ENCODE measurements around the gene PAPSS2.

PAPSS2 gene

DNA sequence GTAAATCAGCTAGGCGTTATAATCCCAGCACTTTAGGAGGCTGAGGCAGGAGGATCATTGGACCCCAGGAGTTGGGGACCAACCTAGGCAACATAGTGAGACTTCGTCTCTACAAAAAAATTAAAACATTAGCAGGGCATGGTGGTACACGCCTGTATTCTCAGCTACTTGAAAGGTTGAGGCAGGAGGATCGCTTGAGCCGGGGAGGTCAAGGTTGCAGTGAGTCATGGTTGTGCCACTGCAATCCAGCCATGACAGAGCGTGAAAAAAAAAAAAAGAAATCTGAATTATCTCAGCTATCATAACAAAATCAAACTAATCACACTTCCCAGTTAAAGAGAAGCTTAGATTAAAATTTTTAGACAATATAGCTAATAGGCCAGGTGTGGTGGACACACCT, 123.0 kb downstream of the PAPSS2 start:
- Histone ChIP-seq H3K36me3 (ENCODE audit: control insufficient read depth, insufficient read depth, low read length) (peaks cover 2% of the 10 kb centered on the region), H3K4me3 (ENCODE audit: low read depth, low read length) (no peak overlapping the region), H3K9ac (ENCODE audit: low read depth, low read length) (no peak overlapping the region), H3K27me3 (ENCODE audit: control insufficient read depth, insufficient read depth, low read length) (no peaks in the 10 kb centered on the region), H3K4me1 (ENCODE audit: control insufficient read depth, insufficient read depth, low read length) (no peaks in the 10 kb centered on the region), H3K9me3 (ENCODE audit: control insufficient read depth, insufficient read depth, low read length) (no peaks in the 10 kb centered on the region)

DNA sequence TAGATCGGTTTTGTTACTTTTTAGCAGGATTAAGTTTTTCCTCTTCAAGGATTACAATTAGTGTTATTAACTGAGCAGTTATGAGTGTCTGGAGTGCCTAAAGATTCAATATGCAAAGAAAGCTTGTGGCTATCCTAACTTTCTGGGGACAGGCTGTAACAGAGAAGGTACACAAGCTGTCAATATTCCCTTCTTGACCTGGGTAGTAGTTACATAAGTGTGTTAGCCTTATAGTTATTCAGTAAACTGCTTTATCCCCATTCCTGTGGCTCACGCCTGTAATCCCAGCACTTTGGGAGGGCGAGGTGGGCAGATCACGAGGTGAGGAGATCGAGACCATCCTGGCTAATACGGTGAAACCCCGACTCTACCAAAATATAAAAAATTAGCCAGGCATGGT, 126.7 kb downstream of the PAPSS2 start:
- Histone ChIP-seq H3K27me3 (ENCODE audit: control insufficient read depth, insufficient read depth, low read length) (no peaks in the 10 kb centered on the region), H3K9ac (ENCODE audit: low read depth, low read length) (no peak overlapping the region), H3K9me3 (ENCODE audit: control insufficient read depth, insufficient read depth, low read length) (no peaks in the 10 kb centered on the region), H3K4me3 (ENCODE audit: low read depth, low read length) (no peak overlapping the region), H3K36me3 (ENCODE audit: control insufficient read depth, insufficient read depth, low read length) (peaks cover 2% of the 10 kb centered on the region), H3K4me1 (ENCODE audit: control insufficient read depth, insufficient read depth, low read length) (no peaks in the 10 kb centered on the region)

DNA sequence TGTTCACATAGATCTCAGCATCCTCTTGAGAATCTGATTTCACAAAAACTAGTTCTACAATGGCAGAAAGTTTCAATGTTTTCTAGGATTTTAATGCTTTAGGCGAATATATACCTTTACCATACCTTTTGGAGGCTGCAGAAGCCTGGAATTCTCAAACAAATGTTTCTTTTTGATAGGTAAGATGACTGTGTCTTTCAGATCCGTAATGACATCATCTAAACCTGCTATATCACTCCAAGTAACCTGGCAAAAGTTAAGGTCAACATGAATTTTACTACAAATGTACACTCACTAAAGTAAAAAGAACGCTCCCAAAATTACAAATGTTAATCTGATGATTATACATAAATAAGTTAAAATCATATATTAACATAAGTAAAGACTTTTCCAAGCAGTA, 130.5 kb downstream of the PAPSS2 start:
- Histone ChIP-seq H3K9ac (ENCODE audit: low read depth, low read length) (no peak overlapping the region), H3K4me3 (ENCODE audit: low read depth, low read length) (no peak overlapping the region), H3K4me1 (ENCODE audit: control insufficient read depth, insufficient read depth, low read length) (peaks cover 6% of the 10 kb centered on the region), H3K36me3 (ENCODE audit: control insufficient read depth, insufficient read depth, low read length) (no peaks in the 10 kb centered on the region), H3K9me3 (ENCODE audit: control insufficient read depth, insufficient read depth, low read length) (no peaks in the 10 kb centered on the region), H3K27me3 (ENCODE audit: control insufficient read depth, insufficient read depth, low read length) (no peaks in the 10 kb centered on the region)

DNA sequence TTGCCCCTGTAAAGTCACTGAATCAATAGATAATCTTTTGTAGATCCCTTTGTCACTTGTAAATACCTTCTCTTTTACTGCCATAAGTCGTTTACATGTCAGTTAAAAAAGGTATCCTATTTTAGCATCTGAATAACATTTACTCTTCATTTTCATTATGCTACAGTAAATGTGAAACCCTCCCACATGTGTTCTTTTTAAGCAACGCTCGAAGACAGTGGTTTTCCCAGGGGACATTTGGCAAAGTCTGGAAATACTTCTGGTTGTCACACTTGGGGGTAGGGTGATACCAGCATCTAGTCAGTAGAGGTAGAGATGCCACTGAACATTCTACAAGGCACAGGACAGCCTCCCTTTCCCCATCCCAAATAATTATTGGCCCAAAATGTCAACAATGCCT, 134.6 kb downstream of the PAPSS2 start:
- Histone ChIP-seq H3K4me3 (ENCODE audit: low read depth, low read length) (no peak overlapping the region), H3K27me3 (ENCODE audit: control insufficient read depth, insufficient read depth, low read length) (no peaks in the 10 kb centered on the region), H3K4me1 (ENCODE audit: control insufficient read depth, insufficient read depth, low read length) (peaks cover 6% of the 10 kb centered on the region), H3K9me3 (ENCODE audit: control insufficient read depth, insufficient read depth, low read length) (no peaks in the 10 kb centered on the region), H3K9ac (ENCODE audit: low read depth, low read length) (no peak overlapping the region), H3K36me3 (ENCODE audit: control insufficient read depth, insufficient read depth, low read length) (no peaks in the 10 kb centered on the region)
